HuH-7.5 (cell line): ENCODE measurements around the gene TRMT44.
A peak's percentile ranks its signal among the peaks of the same experiment; 100 is the strongest.

Experiments used
- DNase-seq: peaks from one replicate; pipeline ENCODE4 v3.0.0; 2011; ENCODE audit warnings: low spot score

TRMT44 gene

GRCh38 chr4:8435656-8436121 is 4.9 kb upstream of the TRMT44 start:
- DNase-seq = no peak

GRCh38 chr4:8437281-8437680 is 3.3 kb upstream of the TRMT44 start:
- no peak for DNase-seq

- no peak for DNase-seq
These were observed 1.8 kb upstream of the TRMT44 start for GRCh38 chr4:8438743-8439142.

- no peak for DNase-seq
These were observed 1.4 kb upstream of the TRMT44 start for GRCh38 chr4:8439168-8439567.

- no peak for DNase-seq
These were observed 574 bp upstream of the TRMT44 start for GRCh38 chr4:8439914-8440491.

GRCh38 chr4:8441499-8442091 is 1.0 kb downstream of the TRMT44 start:
- no peak for DNase-seq

- no peak for DNase-seq
These were observed 2.2 kb downstream of the TRMT44 start for GRCh38 chr4:8442596-8443358.

- DNase-seq = no peak
These were observed 3.2 kb downstream of the TRMT44 start for GRCh38 chr4:8443801-8444200.

- no peak for DNase-seq
These were observed 5.5 kb downstream of the TRMT44 start for GRCh38 chr4:8446122-8446521.

GRCh38 chr4:8451440-8452182 is 11.0 kb downstream of the TRMT44 start:
- DNase-seq = no peak

GRCh38 chr4:8453957-8454356 is 13.4 kb downstream of the TRMT44 start:
- DNase-seq = no peak

GRCh38 chr4:8457646-8458252 is 17.2 kb downstream of the TRMT44 start:
- DNase-seq = no peak

- DNase-seq = no peak
These were observed 19.4 kb downstream of the TRMT44 start for GRCh38 chr4:8459867-8460445.

GRCh38 chr4:8461086-8461485 is 20.5 kb downstream of the TRMT44 start:
- no peak for DNase-seq

- DNase-seq = no peak
These were observed 21.0 kb downstream of the TRMT44 start for GRCh38 chr4:8461616-8462015.

GRCh38 chr4:8463811-8464210 is 23.2 kb downstream of the TRMT44 start:
- DNase-seq = no peak

- DNase-seq = no peak
These were observed 23.8 kb downstream of the TRMT44 start for GRCh38 chr4:8464381-8464780.

- DNase-seq = no peak
These were observed 25.3 kb downstream of the TRMT44 start for GRCh38 chr4:8465615-8466611.

- no peak for DNase-seq
These were observed 26.4 kb downstream of the TRMT44 start for GRCh38 chr4:8467016-8467415.

- peak; percentile 83 for DNase-seq
These were observed 28.4 kb downstream of the TRMT44 start for GRCh38 chr4:8468746-8469535.
